A549 (cell line): Measurements from ENCODE around the gene LRRC8A. TPM values are rescaled to one million over a fixed set of nuclear protein-coding genes. Genes with fewer than 3 reads are reported as not detected.

Source experiments
- ATAC-seq, 2 experiments: fragments of 200-7000 bp in 1 of 2; fragments of >200 bp in 1 of 2; cut with Nextera tagmentation in 1 of 2; cut with Tn5 transposase in 1 of 2; 3 replicates each; pipeline versions ENCODE4 v1.8.0 to v1.9.1; 2018 to 2020; ENCODE audit warnings: mild to moderate bottlenecking in 1 of 2, moderate library complexity in 1 of 2
- CTCF ChIA-PET: fragments of 300-600 bp; sonication (Branson Sonifier 250); formaldehyde crosslinking; extraction: SDS; loops from one replicate; lab custom pipeline; 2021; ENCODE audit warnings: antibody characterized with exemption, inconsistent platforms; lab: Yijun Ruan, JAX
- POLR2A ChIA-PET: fragments of 350-600 bp; formaldehyde crosslinking; extraction: SDS; loops from one replicate; lab custom pipeline; 2021; ENCODE audit warnings: antibody characterized with exemption, inconsistent platforms; lab: Yijun Ruan, JAX
- DNase-seq, 2 experiments: peaks; one replicate each; pipeline versions ENCODE4 v3.0.0 to v3.0.0-alpha.2; 2011 to 2016; ENCODE audit warnings: low read depth in 1 of 2, low spot score in 1 of 2
- FAIRE-seq: peaks from 2 replicates; lab custom pipeline; 2011; peaks lifted over from hg19 to GRCh38; lab: Jason Lieb, UNC
- H3K27ac ChIP-seq, 2 experiments: fragments of >200 bp; sonication (Bioruptor Twin); formaldehyde crosslinking; 3 replicates each; pipeline ENCODE4 v1.5.1; 2016 to 2017
- H3K4me1 ChIP-seq: fragments of >200 bp; sonication (Bioruptor Twin); formaldehyde crosslinking; 3 replicates; pipeline ENCODE4 v1.6.1; 2016
- H3K4me2 ChIP-seq: fragments of >200 bp; sonication (Bioruptor Twin); formaldehyde crosslinking; 3 replicates; pipeline ENCODE4 v1.6.1; 2016
- H3K4me3 ChIP-seq: fragments of >200 bp; sonication (Bioruptor Twin); formaldehyde crosslinking; 3 replicates; pipeline ENCODE4 v1.5.1; 2016
- H3K9me3 ChIP-seq: fragments of >200 bp; sonication (Bioruptor Twin); formaldehyde crosslinking; 3 replicates; pipeline ENCODE4 v1.6.1; 2016
- CBX2 ChIP-seq: fragments of 200-600 bp; sonication (generic); IDR thresholded peaks from 2 replicates; pipeline ENCODE4 v1.6.1; 2016; ENCODE audit warnings: low read depth, mild to moderate bottlenecking, borderline replicate concordance
- CEBPB ChIP-seq, 2 experiments: fragments of >200 bp in 1 of 2; sonication (Bioruptor Twin) in 1 of 2; formaldehyde crosslinking in 1 of 2; IDR thresholded peaks; 2 replicates each; pipeline ENCODE4 v1.6.1; 2012 to 2016
- CHD2 ChIP-seq: fragments of 150-350 bp; IDR thresholded peaks from 2 replicates; pipeline ENCODE4 v1.6.1; 2014; ENCODE audit warnings: low read length; ENCODE audit not compliant: partially characterized antibody
- EHF ChIP-seq: fragments of 250-450 bp; sonication (Bioruptor Pico); IDR thresholded peaks from 2 replicates; pipeline ENCODE4 v1.5.0; 2020; ENCODE audit warnings: mild to moderate bottlenecking
- EHMT2 ChIP-seq: fragments of 200-600 bp; sonication (generic); IDR thresholded peaks from 2 replicates; pipeline ENCODE4 v1.6.1; 2016; ENCODE audit warnings: antibody characterized with exemption, low read depth, mild to moderate bottlenecking, moderate library complexity
- GATA3 ChIP-seq: IDR thresholded peaks from 2 replicates; pipeline ENCODE4 v1.6.1; 2012; ENCODE audit warnings: borderline replicate concordance
- HDAC2 ChIP-seq: fragments of 200-600 bp; sonication (generic); IDR thresholded peaks from 2 replicates; pipeline ENCODE4 v1.6.1; 2016
- HOXA7 ChIP-seq: fragments of 250-450 bp; sonication (Bioruptor Pico); IDR thresholded peaks from 2 replicates; pipeline ENCODE4 v1.5.0; 2020; ENCODE audit warnings: mild to moderate bottlenecking, moderate library complexity
- HOXB13 ChIP-seq: fragments of 250-450 bp; sonication (Bioruptor Pico); IDR thresholded peaks from 2 replicates; pipeline ENCODE4 v1.5.0; 2020; ENCODE audit warnings: low read depth, mild to moderate bottlenecking, moderate library complexity
- HOXB5 ChIP-seq: fragments of 250-450 bp; sonication (Bioruptor Pico); IDR thresholded peaks from 2 replicates; pipeline ENCODE4 v1.5.0; 2020; ENCODE audit warnings: mild to moderate bottlenecking, moderate library complexity
- JUN ChIP-seq, 2 experiments: fragments of >200 bp; sonication (Bioruptor Twin); formaldehyde crosslinking; IDR thresholded peaks; 2 replicates in 1 of 2; 3 replicates in 1 of 2; pipeline ENCODE4 v1.6.1; 2016 to 2017
- JUNB ChIP-seq: fragments of >200 bp; sonication (Bioruptor Twin); formaldehyde crosslinking; IDR thresholded peaks from 2 replicates; pipeline ENCODE4 v1.6.1; 2016
- MAFK ChIP-seq: fragments of 450-650 bp; IDR thresholded peaks from 2 replicates; pipeline ENCODE4 v1.6.1; 2014; ENCODE audit not compliant: partially characterized antibody
- MAZ ChIP-seq: fragments of 150-350 bp; IDR thresholded peaks from 2 replicates; pipeline ENCODE4 v1.6.1; 2014; ENCODE audit warnings: antibody characterized with exemption, low read depth, low read length, borderline replicate concordance
- MYC ChIP-seq: IDR thresholded peaks from 2 replicates; pipeline ENCODE4 v1.6.1; 2012; ENCODE audit warnings: mild to moderate bottlenecking, inconsistent platforms, low read length, improper control_type of control experiment, borderline replicate concordance
- NFE2L2 ChIP-seq: fragments of 150-350 bp; conservative IDR thresholded peaks from 2 replicates; pipeline ENCODE4 v1.6.1; 2014; ENCODE audit warnings: low read length
- NPAS2 ChIP-seq: fragments of 250-450 bp; sonication (Bioruptor Pico); IDR thresholded peaks from 2 replicates; pipeline ENCODE4 v1.8.0; 2022; ENCODE audit warnings: mild to moderate bottlenecking, moderate library complexity, borderline replicate concordance
- POLR2AphosphoS2 ChIP-seq: conservative IDR thresholded peaks from 2 replicates; pipeline ENCODE4 v1.6.1; 2012; ENCODE audit warnings: low read length, improper control_type of control experiment, inconsistent platforms
- RAD21 ChIP-seq, 2 experiments: fragments of >200 bp in 1 of 2; sonication (Bioruptor Twin) in 1 of 2; formaldehyde crosslinking in 1 of 2; IDR thresholded peaks in 1 of 2; conservative IDR thresholded peaks in 1 of 2; 2 replicates in 1 of 2; 3 replicates in 1 of 2; pipeline ENCODE4 v1.6.1; 2012 to 2018; ENCODE audit warnings: inconsistent platforms in 1 of 2
- RCOR1 ChIP-seq: fragments of 150-350 bp; IDR thresholded peaks from 2 replicates; pipeline ENCODE4 v1.6.1; 2014; ENCODE audit warnings: antibody characterized with exemption, low read length, low read depth
- RFX5 ChIP-seq: fragments of 450-650 bp; IDR thresholded peaks from 2 replicates; pipeline ENCODE4 v1.7.1; 2014; ENCODE audit warnings: antibody characterized with exemption, mild to moderate bottlenecking, moderate library complexity
- SMC3 ChIP-seq: fragments of >200 bp; sonication (Bioruptor Twin); formaldehyde crosslinking; IDR thresholded peaks from 3 replicates; pipeline ENCODE4 v1.6.1; 2018; ENCODE audit warnings: inconsistent platforms
- SREBF2 ChIP-seq: fragments of 450-650 bp; IDR thresholded peaks from 2 replicates; pipeline ENCODE4 v1.6.1; 2014; ENCODE audit warnings: mild to moderate bottlenecking, moderate library complexity
- TFCP2L1 ChIP-seq: fragments of 250-450 bp; sonication (Bioruptor Pico); IDR thresholded peaks from 2 replicates; pipeline ENCODE4 v1.5.0; 2021; ENCODE audit warnings: mild to moderate bottlenecking
- ZC3H11A ChIP-seq: fragments of 450-650 bp; IDR thresholded peaks from 2 replicates; pipeline ENCODE4 v1.6.1; 2014; ENCODE audit warnings: antibody characterized with exemption, mild to moderate bottlenecking
- ZFP36 ChIP-seq: fragments of 450-650 bp; IDR thresholded peaks from 2 replicates; pipeline ENCODE4 v1.6.1; 2014; ENCODE audit warnings: borderline replicate concordance; ENCODE audit not compliant: partially characterized antibody
- WGBS: methylation state at CpG from one replicate; pipeline ENCODE4 v1.1.6; 2017; ENCODE audit errors: missing lambda C conversion rate; 5-methylcytosine and 5-hydroxymethylcytosine counted together
- polyA plus RNA-seq, 4 experiments: library from polyadenylated mRNA; depleted of rRNA in 3 of 4; stranded (reverse); fragments of >200 nt; fragmentation: RNase III in 1 of 4; extraction: RNeasy Plus Mini Kit Qiagen cat#74134 plus additional on column Dnase treatment in 1 of 4; gene quantifications; 2 replicates in 3 of 4; 3 replicates in 1 of 4; pipeline ENCODE4 v1.2.3, GENCODE V29; 2011 to 2017
- TF ChIP-seq, protein P1 (sequence below): fragments of >200 bp; sonication (Bioruptor Twin); formaldehyde crosslinking; IDR thresholded peaks from 3 replicates; pipeline ENCODE4 v1.6.1; 2016
- TF ChIP-seq, protein P2 (sequence below): fragments of >200 bp; sonication (Bioruptor Twin); formaldehyde crosslinking; IDR thresholded peaks from 3 replicates; pipeline ENCODE4 v1.5.1; 2016
- TF ChIP-seq, protein P3 (sequence below): fragments of 150-350 bp; IDR thresholded peaks from 2 replicates; pipeline ENCODE4 v1.6.1; 2014; ENCODE audit warnings: low read depth, mild to moderate bottlenecking, low read length
- TF ChIP-seq, protein P4 (sequence below): fragments of 250-450 bp; sonication (Bioruptor Pico); IDR thresholded peaks from 2 replicates; pipeline ENCODE4 v1.5.0; 2021; ENCODE audit warnings: mild to moderate bottlenecking, moderate library complexity, borderline replicate concordance

The LRRC8A gene
- polyA plus RNA-seq, 2 of the 4 experiments (the other 2 are of a cell fraction), result 22.9 to 25.9 TPM

DNA sequence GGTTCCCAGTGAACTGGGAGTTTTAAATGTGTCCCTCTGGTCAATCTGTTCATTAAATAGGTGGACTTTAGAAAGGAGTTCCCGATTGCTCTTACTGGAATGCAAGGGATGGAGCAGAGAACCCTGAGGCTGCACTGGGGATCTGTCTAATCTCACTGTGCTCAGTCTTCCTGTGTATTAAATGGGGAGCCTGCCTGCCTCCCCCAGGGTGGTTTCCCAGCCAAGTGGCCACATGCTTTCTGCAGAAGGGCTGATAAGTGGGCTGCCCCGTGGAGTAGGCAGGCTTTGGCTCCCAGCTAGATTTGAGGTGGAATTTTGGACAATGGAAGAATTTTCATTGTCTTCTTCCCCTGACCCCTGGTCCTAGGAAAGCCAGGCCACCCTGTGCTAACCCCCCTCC is 24.8 kb downstream of the LRRC8A start:
- ChIA-PET POLR2A (no interaction called here), CTCF (interaction anchor here (1.8 to 3.6 kb wide), 2 partner anchors 21 to 55 kb away, joined by 4 to 24 read pairs; no protein-coding TSS in a partner anchor)
- ATAC-seq (no peak), FAIRE-seq (no peak), DNase-seq (no peak)
- Histone ChIP-seq H3K4me3 (no peak overlapping the region), H3K4me2 (no peak overlapping the region), H3K4me1 (peaks cover 47% of the 10 kb centered on the region), H3K9me3 (no peaks in the 10 kb centered on the region), H3K27ac (no peak overlapping the region)
- 52% methylated on average over 2 of the region's 2 CpGs for WGBS
- TF ChIP-seq EHMT2, result no peak
- no peak for TF ChIP-seq CHD2
- TF ChIP-seq, protein P1, sequence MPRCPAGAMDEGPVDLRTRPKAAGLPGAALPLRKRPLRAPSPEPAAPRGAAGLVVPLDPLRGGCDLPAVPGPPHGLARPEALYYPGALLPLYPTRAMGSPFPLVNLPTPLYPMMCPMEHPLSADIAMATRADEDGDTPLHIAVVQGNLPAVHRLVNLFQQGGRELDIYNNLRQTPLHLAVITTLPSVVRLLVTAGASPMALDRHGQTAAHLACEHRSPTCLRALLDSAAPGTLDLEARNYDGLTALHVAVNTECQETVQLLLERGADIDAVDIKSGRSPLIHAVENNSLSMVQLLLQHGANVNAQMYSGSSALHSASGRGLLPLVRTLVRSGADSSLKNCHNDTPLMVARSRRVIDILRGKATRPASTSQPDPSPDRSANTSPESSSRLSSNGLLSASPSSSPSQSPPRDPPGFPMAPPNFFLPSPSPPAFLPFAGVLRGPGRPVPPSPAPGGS, result no peak
- TF ChIP-seq RCOR1, result no peak
- no peak for TF ChIP-seq HDAC2
- TF ChIP-seq CEBPB (IDR thresholded peaks at IDR 0.05), result no peak
- no peak for TF ChIP-seq ZC3H11A
- no peak for TF ChIP-seq HOXB13 (CRISPR knock-in tag)
- no peak for TF ChIP-seq MYC
- TF ChIP-seq JUNB, result no peak
- TF ChIP-seq RFX5, result no peak
- no peak for TF ChIP-seq NFE2L2
- TF ChIP-seq SREBF2, result no peak
- TF ChIP-seq POLR2AphosphoS2, result no peak
- TF ChIP-seq CBX2, result no peak
- TF ChIP-seq, protein P2, sequence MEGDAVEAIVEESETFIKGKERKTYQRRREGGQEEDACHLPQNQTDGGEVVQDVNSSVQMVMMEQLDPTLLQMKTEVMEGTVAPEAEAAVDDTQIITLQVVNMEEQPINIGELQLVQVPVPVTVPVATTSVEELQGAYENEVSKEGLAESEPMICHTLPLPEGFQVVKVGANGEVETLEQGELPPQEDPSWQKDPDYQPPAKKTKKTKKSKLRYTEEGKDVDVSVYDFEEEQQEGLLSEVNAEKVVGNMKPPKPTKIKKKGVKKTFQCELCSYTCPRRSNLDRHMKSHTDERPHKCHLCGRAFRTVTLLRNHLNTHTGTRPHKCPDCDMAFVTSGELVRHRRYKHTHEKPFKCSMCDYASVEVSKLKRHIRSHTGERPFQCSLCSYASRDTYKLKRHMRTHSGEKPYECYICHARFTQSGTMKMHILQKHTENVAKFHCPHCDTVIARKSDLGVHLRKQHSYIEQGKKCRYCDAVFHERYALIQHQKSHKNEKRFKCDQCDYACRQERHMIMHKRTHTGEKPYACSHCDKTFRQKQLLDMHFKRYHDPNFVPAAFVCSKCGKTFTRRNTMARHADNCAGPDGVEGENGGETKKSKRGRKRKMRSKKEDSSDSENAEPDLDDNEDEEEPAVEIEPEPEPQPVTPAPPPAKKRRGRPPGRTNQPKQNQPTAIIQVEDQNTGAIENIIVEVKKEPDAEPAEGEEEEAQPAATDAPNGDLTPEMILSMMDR, result no peak

DNA sequence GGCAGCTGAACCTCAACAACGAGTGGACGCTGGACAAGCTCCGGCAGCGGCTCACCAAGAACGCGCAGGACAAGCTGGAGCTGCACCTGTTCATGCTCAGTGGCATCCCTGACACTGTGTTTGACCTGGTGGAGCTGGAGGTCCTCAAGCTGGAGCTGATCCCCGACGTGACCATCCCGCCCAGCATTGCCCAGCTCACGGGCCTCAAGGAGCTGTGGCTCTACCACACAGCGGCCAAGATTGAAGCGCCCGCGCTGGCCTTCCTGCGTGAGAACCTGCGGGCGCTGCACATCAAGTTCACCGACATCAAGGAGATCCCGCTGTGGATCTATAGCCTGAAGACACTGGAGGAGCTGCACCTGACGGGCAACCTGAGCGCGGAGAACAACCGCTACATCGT is 26.4 kb downstream of the LRRC8A start:
- CTCF ChIA-PET, result interaction anchor here (0.8 to 3.2 kb wide), 11 partner anchors 13 to 90 kb away, joined by 3 to 21 read pairs (median 4); partner anchors contain the start of genes KYAT1, LRRC8A and PHYHD1
- no peak for FAIRE-seq
- TF ChIP-seq NPAS2 (CRISPR knock-in tag), result no peak
- no peak for TF ChIP-seq EHF
- no peak for TF ChIP-seq HOXB5 (CRISPR knock-in tag)
- TF ChIP-seq SMC3, result no peak
- TF ChIP-seq, protein P3, sequence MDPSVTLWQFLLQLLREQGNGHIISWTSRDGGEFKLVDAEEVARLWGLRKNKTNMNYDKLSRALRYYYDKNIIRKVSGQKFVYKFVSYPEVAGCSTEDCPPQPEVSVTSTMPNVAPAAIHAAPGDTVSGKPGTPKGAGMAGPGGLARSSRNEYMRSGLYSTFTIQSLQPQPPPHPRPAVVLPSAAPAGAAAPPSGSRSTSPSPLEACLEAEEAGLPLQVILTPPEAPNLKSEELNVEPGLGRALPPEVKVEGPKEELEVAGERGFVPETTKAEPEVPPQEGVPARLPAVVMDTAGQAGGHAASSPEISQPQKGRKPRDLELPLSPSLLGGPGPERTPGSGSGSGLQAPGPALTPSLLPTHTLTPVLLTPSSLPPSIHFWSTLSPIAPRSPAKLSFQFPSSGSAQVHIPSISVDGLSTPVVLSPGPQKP, result no peak
- TF ChIP-seq MAFK, result no peak
- TF ChIP-seq, protein P4, sequence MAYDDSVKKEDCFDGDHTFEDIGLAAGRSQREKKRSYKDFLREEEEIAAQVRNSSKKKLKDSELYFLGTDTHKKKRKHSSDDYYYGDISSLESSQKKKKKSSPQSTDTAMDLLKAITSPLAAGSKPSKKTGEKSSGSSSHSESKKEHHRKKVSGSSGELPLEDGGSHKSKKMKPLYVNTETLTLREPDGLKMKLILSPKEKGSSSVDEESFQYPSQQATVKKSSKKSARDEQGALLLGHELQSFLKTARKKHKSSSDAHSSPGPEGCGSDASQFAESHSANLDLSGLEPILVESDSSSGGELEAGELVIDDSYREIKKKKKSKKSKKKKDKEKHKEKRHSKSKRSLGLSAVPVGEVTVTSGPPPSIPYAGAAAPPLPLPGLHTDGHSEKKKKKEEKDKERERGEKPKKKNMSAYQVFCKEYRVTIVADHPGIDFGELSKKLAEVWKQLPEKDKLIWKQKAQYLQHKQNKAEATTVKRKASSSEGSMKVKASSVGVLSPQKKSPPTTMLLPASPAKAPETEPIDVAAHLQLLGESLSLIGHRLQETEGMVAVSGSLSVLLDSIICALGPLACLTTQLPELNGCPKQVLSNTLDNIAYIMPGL (CRISPR knock-in tag), result no peak
- TF ChIP-seq TFCP2L1 (CRISPR knock-in tag), result no peak
- TF ChIP-seq RAD21 (conservative IDR thresholded peaks at IDR 0.05 in 1 of 2, IDR thresholded peaks at IDR 0.05 in 1 of 2), result no peak
- TF ChIP-seq MAZ, result no peak
- TF ChIP-seq GATA3, result no peak
- TF ChIP-seq HOXA7 (CRISPR knock-in tag), result no peak
- no peak for TF ChIP-seq POLR2AphosphoS2
- TF ChIP-seq JUN (IDR thresholded peaks at IDR 0.05), result no peak
- no peak for TF ChIP-seq ZFP36
- no peak overlapping the region for H3K4me2 ChIP-seq
- H3K4me1 ChIP-seq, result peaks cover 47% of the 10 kb centered on the region
- H3K4me3 ChIP-seq, result no peak overlapping the region
- no peak for DNase-seq
- H3K27ac ChIP-seq, result no peak overlapping the region
- H3K9me3 ChIP-seq, result no peaks in the 10 kb centered on the region
- no peak for ATAC-seq
- POLR2A ChIA-PET, result no interaction called here
- 98% methylated on average over 24 of the region's 24 CpGs for WGBS
